NCI-H187 treated with DMSO at 0.1 percent for 48 hours (cell line): ENCODE results near the gene NECTIN2.
"Not testable (repeated sequence)": the region's sequence is repeated elsewhere in the genome, so short reads cannot be mapped to it uniquely, and the experiment has no call there.

Experiments
- DNase-seq: peaks from one replicate; lab custom pipeline; 2025; lab: John Stamatoyannopoulos, UW

NECTIN2 gene

GRCh38 chr19:44908074-44908835 lies 62.2 kb downstream of the NECTIN2 start:
- DNase-seq: no peak

GRCh38 chr19:44908836-44909261 lies 62.8 kb downstream of the NECTIN2 start:
- no peak for DNase-seq

- no peak for DNase-seq
Measured at GRCh38 chr19:44909775-44910174, 63.7 kb downstream of the NECTIN2 start.

- not testable (repeated sequence) for DNase-seq
Measured at GRCh38 chr19:44911896-44912295, 65.8 kb downstream of the NECTIN2 start.

GRCh38 chr19:44912854-44913253 lies 66.8 kb downstream of the NECTIN2 start:
- DNase-seq: no peak

- DNase-seq: not testable (repeated sequence)
Measured at GRCh38 chr19:44913512-44914432, 67.7 kb downstream of the NECTIN2 start.

- DNase-seq: peak; percentile 53
Measured at GRCh38 chr19:44914433-44915206, 68.5 kb downstream of the NECTIN2 start, which contains the start of gene APOC1. APOC1 (plus strand) TSS chr19:44914608; CDS start chr19:44914892, 284 bp downstream.

GRCh38 chr19:44924243-44924725 lies 78.2 kb downstream of the NECTIN2 start:
- DNase-seq: no peak

- DNase-seq: no peak
Measured at GRCh38 chr19:44925114-44925891, 79.2 kb downstream of the NECTIN2 start.

GRCh38 chr19:44926245-44927077 lies 80.4 kb downstream of the NECTIN2 start:
- DNase-seq: not testable (repeated sequence)

- no peak for DNase-seq
Measured at GRCh38 chr19:44927746-44928145, 81.6 kb downstream of the NECTIN2 start.

- DNase-seq: no peak
Measured at GRCh38 chr19:44930088-44930487, 84.0 kb downstream of the NECTIN2 start.

GRCh38 chr19:44931541-44931940 lies 85.4 kb downstream of the NECTIN2 start:
- no peak for DNase-seq
